ENCODE measurements around the gene LHPP.

Gene LHPP

DNA sequence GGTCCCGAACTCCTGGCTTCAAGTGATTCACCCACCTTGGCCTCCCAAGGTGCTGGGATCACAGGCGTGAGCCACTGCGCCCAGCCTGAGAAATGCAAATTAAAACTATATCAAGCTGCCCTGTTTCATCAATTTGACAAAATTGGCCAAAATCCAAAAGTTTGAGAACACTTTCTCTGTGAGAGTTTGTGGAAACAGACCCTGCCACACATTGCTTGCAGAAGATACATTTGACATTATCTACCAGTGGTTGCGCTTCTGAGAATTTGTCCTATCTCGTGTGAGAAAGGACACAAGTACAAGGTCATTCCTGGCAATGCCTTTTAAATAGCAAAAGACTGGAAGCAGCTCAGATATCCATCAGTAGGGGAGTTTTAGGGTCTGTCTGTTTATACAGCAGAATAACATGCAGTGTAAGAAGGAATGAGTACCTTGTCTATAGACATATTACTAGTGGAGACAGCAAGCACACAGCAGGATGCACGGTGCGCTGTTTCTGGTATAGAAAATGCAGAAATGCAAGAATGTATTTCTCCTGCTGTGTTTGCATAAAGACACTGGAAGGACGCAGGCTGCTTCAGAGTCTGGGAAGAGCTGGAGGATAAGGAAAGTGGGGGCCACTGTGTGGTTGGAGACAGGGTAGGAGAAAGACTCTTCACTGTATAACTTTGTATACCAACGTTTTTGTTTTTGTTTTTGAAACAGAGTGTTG is 4.3 kb downstream of the LHPP start:
- no peak overlapping the region for H3K4me3 ChIP-seq (ENCODE audit: low read length)
- peaks cover 5% of the 10 kb centered on the region for H3K4me1 ChIP-seq (ENCODE audit: control insufficient read depth, insufficient read depth, low read length)
- H3K27ac ChIP-seq (ENCODE audit: low read depth, low read length) = no peak overlapping the region
- H3K27me3 ChIP-seq (ENCODE audit: control insufficient read depth, insufficient read depth, low read length) = no peaks in the 10 kb centered on the region
- H3K9ac ChIP-seq (ENCODE audit: low read length) = no peak overlapping the region
- H3K36me3 ChIP-seq (ENCODE audit: control insufficient read depth, insufficient read depth, low read length) = no peaks in the 10 kb centered on the region

DNA sequence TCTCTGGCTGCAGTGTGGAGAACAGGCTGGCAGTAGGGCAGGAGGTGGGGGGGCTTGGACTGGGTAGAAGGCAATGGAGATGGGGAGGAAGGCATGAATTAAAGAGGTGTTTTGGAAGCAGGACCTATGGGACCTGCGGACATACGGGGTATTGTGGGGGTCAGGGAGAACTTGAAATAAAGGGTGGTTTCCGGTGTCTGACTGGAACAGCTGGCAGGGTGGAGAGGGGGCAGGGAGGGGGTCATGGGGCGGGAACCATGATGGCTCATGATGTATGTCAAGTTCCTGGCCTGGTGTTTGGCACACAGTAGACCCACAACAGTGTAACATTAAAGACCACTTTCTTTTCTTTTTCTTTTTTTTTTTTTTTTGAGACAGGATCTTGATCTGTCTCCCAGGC is 5.5 kb downstream of the LHPP start:
- H3K27ac ChIP-seq (ENCODE audit: low read depth, low read length) = no peak overlapping the region

DNA sequence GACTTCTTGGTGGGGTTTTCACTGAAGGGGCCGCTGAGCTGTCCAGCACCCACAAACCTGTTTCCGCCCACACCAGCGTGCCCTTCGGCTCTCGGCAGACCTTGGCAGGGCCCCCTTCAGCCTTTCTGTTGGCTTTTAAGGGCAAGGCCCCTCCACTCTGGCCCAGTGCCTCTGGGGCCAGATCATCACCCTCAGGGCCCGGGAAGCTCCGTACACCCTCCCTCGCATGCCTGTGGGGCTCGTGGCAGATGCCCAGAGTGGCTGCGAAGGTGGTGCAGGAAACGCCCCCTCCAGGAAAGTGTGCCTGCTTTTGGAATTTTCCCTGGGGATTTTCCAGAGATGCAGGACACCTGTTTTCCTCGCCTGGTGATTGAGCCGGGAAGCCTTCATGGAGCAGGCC is 7.0 kb downstream of the LHPP start:
- Histone ChIP-seq H3K27ac (ENCODE audit: low read depth, low read length) (peak overlapping the region; percentile 55), H3K4me1 (ENCODE audit: control insufficient read depth, insufficient read depth, low read length) (peaks cover 5% of the 10 kb centered on the region), H3K4me3 (ENCODE audit: low read length) (no peak overlapping the region), H3K9ac (ENCODE audit: low read length) (no peak overlapping the region), H3K27me3 (ENCODE audit: control insufficient read depth, insufficient read depth, low read length) (no peaks in the 10 kb centered on the region), H3K36me3 (ENCODE audit: control insufficient read depth, insufficient read depth, low read length) (no peaks in the 10 kb centered on the region)

More for the DNA sequence above, 5.5 kb downstream of the LHPP start:
- Histone ChIP-seq H3K4me3 (ENCODE audit: low read length) (no peak overlapping the region), H3K9ac (ENCODE audit: low read length) (no peak overlapping the region), H3K36me3 (ENCODE audit: control insufficient read depth, insufficient read depth, low read length) (no peaks in the 10 kb centered on the region), H3K4me1 (ENCODE audit: control insufficient read depth, insufficient read depth, low read length) (peaks cover 5% of the 10 kb centered on the region), H3K27me3 (ENCODE audit: control insufficient read depth, insufficient read depth, low read length) (no peaks in the 10 kb centered on the region)

DNA sequence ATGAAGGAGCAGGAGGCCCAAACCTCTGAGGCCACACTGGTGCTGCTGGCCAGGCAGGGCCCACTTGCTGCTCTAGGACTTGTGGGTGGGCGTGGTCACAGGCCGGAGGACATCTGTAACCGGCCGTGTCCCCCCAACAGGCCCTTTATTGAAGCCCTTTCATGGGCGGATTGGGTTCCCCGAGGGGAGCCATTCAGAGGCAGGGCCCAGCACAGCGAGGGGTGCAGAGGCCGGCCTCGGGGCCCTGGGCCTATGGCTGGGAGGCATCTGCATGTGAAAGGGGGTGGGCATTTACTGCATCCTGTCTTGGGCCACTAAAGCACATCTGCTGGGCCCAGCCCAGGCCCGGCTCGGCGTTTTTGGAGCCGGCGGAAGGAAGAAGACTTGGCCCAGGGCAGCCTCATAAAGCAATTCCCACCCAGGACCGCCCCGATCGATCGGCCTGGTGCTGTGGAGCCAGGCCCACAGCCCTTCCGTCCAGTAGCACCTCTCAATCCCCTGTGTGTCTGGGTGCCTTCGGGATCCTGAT is 8.4 kb downstream of the LHPP start:
- no peak overlapping the region for H3K4me3 ChIP-seq (ENCODE audit: low read length)
- no peak overlapping the region for H3K9ac ChIP-seq (ENCODE audit: low read length)
- H3K36me3 ChIP-seq (ENCODE audit: control insufficient read depth, insufficient read depth, low read length) = no peaks in the 10 kb centered on the region
- no peaks in the 10 kb centered on the region for H3K27me3 ChIP-seq (ENCODE audit: control insufficient read depth, insufficient read depth, low read length)
- H3K27ac ChIP-seq (ENCODE audit: low read depth, low read length) = no peak overlapping the region
- peaks cover 5% of the 10 kb centered on the region for H3K4me1 ChIP-seq (ENCODE audit: control insufficient read depth, insufficient read depth, low read length)

DNA sequence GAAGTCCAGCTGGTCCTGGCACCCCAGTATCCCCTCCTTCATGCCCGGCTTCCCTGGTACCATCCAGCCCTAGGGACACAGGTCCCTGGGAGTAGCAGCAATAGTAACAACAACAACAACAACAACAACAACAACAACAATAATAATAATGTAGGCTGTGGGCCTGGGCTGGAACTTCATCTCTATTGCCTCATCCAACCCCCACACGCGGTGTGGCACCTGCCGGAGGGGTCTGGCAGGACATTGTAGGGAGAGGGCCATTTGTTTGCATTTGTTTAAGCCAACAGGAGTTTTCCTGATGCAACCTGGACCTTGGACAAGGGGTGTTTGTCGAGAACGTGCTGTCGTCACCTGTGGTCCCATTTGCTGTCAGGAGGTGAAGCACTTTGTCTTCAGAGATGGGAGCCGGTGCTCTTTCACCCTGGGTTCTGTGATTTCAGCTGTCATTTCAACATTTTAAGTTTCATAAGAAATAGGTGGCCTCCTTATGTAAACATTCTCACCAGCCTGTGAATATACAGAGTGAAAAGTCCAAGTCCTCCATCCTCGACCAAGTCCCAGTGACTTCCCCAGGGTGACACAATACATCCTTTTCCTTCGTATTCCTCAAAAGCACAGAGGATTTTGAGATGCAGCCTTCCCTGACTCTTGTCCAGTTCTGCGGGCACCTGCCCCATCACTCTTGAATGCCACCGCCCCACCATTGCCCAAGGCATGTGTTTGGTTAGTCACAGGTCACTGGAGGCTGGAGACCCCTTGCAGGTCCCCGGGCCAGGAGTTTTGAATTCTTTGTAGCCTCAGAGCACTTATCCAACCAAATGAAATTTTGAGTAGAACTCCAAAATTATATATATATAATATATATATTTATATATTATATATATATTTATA is 9.2 kb downstream of the LHPP start:
- Histone ChIP-seq H3K27ac (ENCODE audit: low read depth, low read length) (no peak overlapping the region), H3K4me1 (ENCODE audit: control insufficient read depth, insufficient read depth, low read length) (peaks cover 5% of the 10 kb centered on the region), H3K4me3 (ENCODE audit: low read length) (no peak overlapping the region), H3K36me3 (ENCODE audit: control insufficient read depth, insufficient read depth, low read length) (no peaks in the 10 kb centered on the region), H3K9ac (ENCODE audit: low read length) (no peak overlapping the region), H3K27me3 (ENCODE audit: control insufficient read depth, insufficient read depth, low read length) (no peaks in the 10 kb centered on the region)

DNA sequence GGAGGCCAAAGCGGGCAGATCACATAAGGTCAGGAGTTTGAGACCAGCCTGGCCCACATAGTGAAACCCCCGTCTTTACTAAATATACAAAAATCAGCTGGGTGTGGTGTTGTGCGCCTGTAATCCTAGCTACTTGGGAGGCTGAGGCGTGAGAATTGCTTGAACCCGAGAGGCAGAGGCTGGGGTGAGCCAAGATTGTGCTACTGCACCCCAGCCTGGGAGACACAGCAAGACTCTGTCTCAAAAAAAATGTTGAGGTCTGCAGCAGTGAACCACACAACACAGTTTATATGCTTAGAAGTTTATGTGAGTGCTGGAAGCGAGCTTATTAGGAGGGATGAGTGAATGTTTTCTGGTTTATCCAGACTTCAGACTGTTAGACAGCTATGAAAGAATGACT is 10.4 kb downstream of the LHPP start:
- Histone ChIP-seq H3K9ac (ENCODE audit: low read length) (no peak overlapping the region), H3K27ac (ENCODE audit: low read depth, low read length) (no peak overlapping the region)

DNA sequence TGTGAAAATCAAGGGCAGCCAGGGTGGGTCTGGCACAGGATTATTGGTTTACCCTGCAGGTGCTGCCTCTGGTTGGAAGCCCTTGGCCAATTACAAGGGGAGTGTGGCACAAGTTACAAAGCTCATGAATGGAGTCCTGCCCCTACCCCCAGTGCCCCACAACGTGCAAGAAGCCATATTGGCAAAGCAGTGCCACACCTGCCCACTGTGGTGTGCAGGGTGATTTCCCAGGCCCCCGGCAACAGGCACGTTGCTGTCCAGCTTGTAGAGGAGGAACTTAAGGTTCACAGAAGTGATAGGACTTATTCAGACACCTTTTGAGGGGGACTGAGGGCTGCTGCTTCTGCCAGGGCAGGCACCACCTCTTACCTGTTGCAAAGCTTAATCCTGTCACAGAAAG is 11.4 kb downstream of the LHPP start:
- Histone ChIP-seq H3K27me3 (ENCODE audit: control insufficient read depth, insufficient read depth, low read length) (no peaks in the 10 kb centered on the region), H3K4me3 (ENCODE audit: low read length) (no peak overlapping the region), H3K9ac (ENCODE audit: low read length) (no peak overlapping the region), H3K27ac (ENCODE audit: low read depth, low read length) (no peak overlapping the region), H3K36me3 (ENCODE audit: control insufficient read depth, insufficient read depth, low read length) (no peaks in the 10 kb centered on the region), H3K4me1 (ENCODE audit: control insufficient read depth, insufficient read depth, low read length) (no peaks in the 10 kb centered on the region)

More for the DNA sequence above, 10.4 kb downstream of the LHPP start:
- H3K36me3 ChIP-seq (ENCODE audit: control insufficient read depth, insufficient read depth, low read length) = no peaks in the 10 kb centered on the region
- no peaks in the 10 kb centered on the region for H3K27me3 ChIP-seq (ENCODE audit: control insufficient read depth, insufficient read depth, low read length)
- H3K4me3 ChIP-seq (ENCODE audit: low read length) = no peak overlapping the region
- H3K4me1 ChIP-seq (ENCODE audit: control insufficient read depth, insufficient read depth, low read length) = peaks cover 3% of the 10 kb centered on the region

DNA sequence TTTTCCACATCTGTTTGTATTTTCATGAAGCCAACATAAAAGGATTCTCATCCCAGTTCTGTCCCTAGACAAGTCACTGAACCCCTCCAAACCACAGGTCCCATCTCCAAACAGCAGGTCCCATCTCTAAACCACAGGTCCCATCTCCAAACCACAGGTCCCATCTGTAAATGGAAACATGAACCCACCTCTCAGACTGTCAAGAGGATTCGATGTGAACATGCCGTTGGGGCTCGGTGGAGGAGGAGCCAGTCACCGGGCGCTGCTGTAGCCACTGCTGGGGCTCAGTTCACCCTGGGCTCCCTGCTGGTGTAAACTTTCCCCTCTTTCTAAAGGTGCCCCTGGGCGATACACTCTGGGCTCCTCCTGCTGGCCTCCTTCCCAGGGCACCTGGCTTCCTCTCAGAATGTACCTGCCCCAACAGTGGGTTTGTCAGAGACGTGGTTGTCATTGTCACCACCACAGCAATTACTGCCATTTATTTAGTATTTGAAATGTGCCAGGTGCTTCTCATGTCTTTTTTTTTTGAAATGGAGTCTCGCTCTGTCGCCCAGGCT is 13.0 kb downstream of the LHPP start:
- H3K4me3 ChIP-seq (ENCODE audit: low read length) = no peak overlapping the region
- no peak overlapping the region for H3K9ac ChIP-seq (ENCODE audit: low read length)
- H3K36me3 ChIP-seq (ENCODE audit: control insufficient read depth, insufficient read depth, low read length) = no peaks in the 10 kb centered on the region
- no peaks in the 10 kb centered on the region for H3K4me1 ChIP-seq (ENCODE audit: control insufficient read depth, insufficient read depth, low read length)
- no peaks in the 10 kb centered on the region for H3K27me3 ChIP-seq (ENCODE audit: control insufficient read depth, insufficient read depth, low read length)
- H3K27ac ChIP-seq (ENCODE audit: low read depth, low read length) = no peak overlapping the region

DNA sequence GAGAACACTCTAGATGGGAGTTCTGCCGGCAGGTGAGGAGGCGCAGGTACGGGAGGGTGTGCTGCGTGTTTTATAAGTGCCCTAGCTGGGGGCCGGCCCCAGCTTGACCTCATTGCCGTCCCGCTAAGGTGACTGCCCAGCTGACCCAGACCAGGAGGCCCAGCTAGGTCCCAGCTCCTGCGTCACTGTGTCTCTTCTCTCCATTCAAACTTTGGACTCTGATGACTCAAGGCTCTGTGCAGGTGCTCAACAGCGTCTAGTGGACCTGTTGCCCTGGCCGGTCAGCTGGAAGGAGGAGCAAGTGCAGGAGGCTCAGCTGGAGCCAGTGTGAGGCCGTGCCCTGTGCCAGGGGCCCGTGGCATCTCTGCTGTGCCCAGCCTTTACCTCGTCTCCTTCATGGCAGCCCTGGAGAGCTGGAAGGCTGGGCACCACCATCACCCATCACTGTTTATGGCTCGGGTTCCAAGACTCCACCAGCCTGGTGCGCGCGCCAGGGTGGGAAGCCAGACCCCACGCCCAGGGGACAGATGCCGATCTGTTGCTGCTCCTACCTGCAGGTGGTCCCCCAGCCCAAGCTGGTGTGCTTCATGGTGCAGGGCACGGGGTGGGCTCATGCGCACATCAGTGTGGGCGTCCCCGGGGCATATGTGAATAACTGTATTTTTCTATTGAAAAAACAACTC is 14.6 kb downstream of the LHPP start:
- Histone ChIP-seq H3K36me3 (ENCODE audit: control insufficient read depth, insufficient read depth, low read length) (no peaks in the 10 kb centered on the region), H3K9ac (ENCODE audit: low read length) (no peak overlapping the region), H3K27me3 (ENCODE audit: control insufficient read depth, insufficient read depth, low read length) (no peaks in the 10 kb centered on the region), H3K4me3 (ENCODE audit: low read length) (no peak overlapping the region), H3K27ac (ENCODE audit: low read depth, low read length) (no peak overlapping the region), H3K4me1 (ENCODE audit: control insufficient read depth, insufficient read depth, low read length) (no peaks in the 10 kb centered on the region)

DNA sequence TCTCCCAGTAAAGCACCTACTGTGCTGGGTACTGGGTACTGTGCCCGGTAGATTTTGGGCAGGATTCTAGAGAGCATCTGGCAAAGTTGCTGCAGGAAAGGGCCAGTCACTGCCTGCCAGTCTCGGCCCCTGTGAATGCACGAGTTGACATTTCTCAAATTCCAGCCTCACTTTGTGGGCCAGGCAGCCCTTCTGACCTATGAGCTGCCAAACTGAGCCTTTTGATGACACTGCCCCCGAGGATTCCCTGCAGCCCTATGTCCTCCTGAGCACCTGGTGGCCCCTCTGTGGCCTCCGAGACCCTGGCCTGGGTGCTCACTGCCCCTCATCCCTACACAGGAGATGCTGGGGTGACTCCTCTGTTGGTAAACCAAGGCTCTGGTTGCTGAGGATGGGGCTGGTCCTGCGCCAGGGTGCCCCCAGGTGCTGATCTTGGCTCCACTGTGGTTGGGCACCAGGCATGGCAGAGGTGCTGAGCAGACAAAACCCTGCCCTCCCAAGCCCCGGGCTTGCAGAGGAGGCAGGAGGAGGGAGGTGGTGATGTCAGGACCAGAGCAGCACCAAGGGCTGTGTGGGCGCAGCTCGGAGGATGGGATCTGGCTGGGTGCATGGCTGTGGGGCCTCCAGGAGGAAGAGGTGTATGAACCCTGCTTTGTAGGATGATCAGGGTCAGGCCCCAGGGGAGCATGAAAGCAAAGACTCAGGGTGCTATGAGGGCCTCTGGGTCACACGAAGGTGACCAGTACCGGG is 16.2 kb downstream of the LHPP start:
- no peak overlapping the region for H3K27ac ChIP-seq (ENCODE audit: low read depth, low read length)
- no peak overlapping the region for H3K9ac ChIP-seq (ENCODE audit: low read length)
- no peaks in the 10 kb centered on the region for H3K27me3 ChIP-seq (ENCODE audit: control insufficient read depth, insufficient read depth, low read length)
- H3K36me3 ChIP-seq (ENCODE audit: control insufficient read depth, insufficient read depth, low read length) = no peaks in the 10 kb centered on the region
- H3K4me3 ChIP-seq (ENCODE audit: low read length) = no peak overlapping the region
- H3K4me1 ChIP-seq (ENCODE audit: control insufficient read depth, insufficient read depth, low read length) = no peaks in the 10 kb centered on the region

DNA sequence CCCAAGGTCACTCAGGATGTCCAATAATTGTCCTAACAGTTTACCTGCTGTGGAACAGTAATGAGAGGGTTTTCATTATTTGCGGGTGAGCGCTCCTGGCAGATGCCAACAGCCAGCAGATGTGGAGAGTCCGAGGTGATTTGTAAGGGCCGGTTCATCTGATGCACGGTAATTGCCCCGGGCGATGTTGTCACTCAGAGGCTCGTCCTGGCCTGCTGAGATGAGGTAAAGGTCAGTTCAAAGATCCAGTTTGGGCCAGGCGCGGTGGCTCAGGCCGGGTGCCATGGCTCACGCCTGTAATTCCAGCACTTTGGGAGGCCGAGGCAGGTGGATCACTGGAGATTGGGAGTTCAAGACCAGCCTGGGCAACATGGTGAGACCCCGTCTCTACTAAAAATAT is 16.9 kb downstream of the LHPP start:
- no peak overlapping the region for H3K9ac ChIP-seq (ENCODE audit: low read length)
- no peaks in the 10 kb centered on the region for H3K36me3 ChIP-seq (ENCODE audit: control insufficient read depth, insufficient read depth, low read length)
- no peaks in the 10 kb centered on the region for H3K27me3 ChIP-seq (ENCODE audit: control insufficient read depth, insufficient read depth, low read length)
- H3K4me1 ChIP-seq (ENCODE audit: control insufficient read depth, insufficient read depth, low read length) = no peaks in the 10 kb centered on the region
- no peak overlapping the region for H3K4me3 ChIP-seq (ENCODE audit: low read length)
- H3K27ac ChIP-seq (ENCODE audit: low read depth, low read length) = no peak overlapping the region

Data from rectal smooth muscle tissue (tissue), 1 donor.